ENCODE measurements around the gene FADS3.

DNA sequence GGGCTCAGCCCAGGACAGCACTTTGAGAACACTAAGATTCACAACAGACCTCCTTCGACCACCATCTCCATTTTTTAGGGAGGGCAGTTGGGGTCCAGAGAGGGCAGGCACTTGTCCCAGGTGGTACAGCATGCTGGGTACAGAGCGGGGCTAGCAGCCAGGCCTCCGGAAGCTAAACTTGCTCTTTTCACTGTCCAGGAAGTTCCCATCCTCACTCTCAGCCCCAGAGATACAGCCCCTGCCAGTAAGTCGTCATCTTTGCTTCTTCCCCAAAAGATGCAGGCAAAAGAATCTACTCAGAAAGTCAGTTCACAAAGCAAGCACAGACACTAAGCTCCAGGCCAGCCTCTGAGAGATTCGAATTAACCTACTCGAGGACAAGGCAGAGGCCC lies 32.7 kb upstream of the FADS3 start:
- no peak for TF ChIP-seq CTCF (IDR thresholded peaks at IDR 0.05)
- TF ChIP-seq POLR2A (IDR thresholded peaks at IDR 0.05): no peak
- TF ChIP-seq EP300 (IDR thresholded peaks at IDR 0.05): no peak

Data from ovary (tissue), 3 donors.